ENCODE results near the gene ERBIN. TPM values are rescaled to one million over a fixed set of nuclear protein-coding genes. Genes with fewer than 3 reads are reported as not detected.
"Not testable (repeated sequence)": the region's sequence is repeated elsewhere in the genome, so short reads cannot be mapped to it uniquely, and the experiment has no call there.

ERBIN gene
- polyA plus RNA-seq, 3 donors, result 25.2 to 43.3 (median 28.6) TPM

- H3K27me3 Mint-ChIP-seq (ENCODE audit: low read depth in 3 of 3), result peaks cover 0 to 4% (median 0%) of the 10 kb centered on the region in 3 donors
- Histone ChIP-seq H3K4me2 (replicated peaks; ENCODE audit: extremely low read depth, low read length, poor library complexity, severe bottlenecking) (no peak overlapping the region), H2AFZ (ENCODE audit: insufficient read depth, low read depth, low read length, poor library complexity, severe bottlenecking) (no peak overlapping the region), H3K36me3 (replicated peaks in 1 of 2; ENCODE audit: control insufficient read depth in 1 of 2, insufficient read depth in 2 of 2, low read length in 2 of 2) (no peaks in the 10 kb centered on the region), H4K20me1 (ENCODE audit: insufficient read depth, low read length) (no peaks in the 10 kb centered on the region), H3K27ac (ENCODE audit: low read depth in 1 of 2, low read length in 2 of 2) (no peak overlapping the region), H3K27me3 (ENCODE audit: control insufficient read depth in 2 of 2, insufficient read depth in 2 of 2, low read length in 2 of 2) (no peaks in the 10 kb centered on the region), H3K9ac (ENCODE audit: insufficient read depth, low read length, poor library complexity, severe bottlenecking) (no peak overlapping the region), H3K4me1 (ENCODE audit: control insufficient read depth in 1 of 2, insufficient read depth in 2 of 2, low read length in 2 of 2) (no peaks in the 10 kb centered on the region), H3K4me3 (replicated peaks in 1 of 3; ENCODE audit: low read depth in 2 of 3, low read length in 3 of 3) (no peak overlapping the region), H3K79me2 (ENCODE audit: insufficient read depth, low read length) (no peaks in the 10 kb centered on the region), H3K9me3 (replicated peaks in 1 of 2; ENCODE audit: control insufficient read depth in 1 of 2, insufficient read depth in 1 of 2, low read length in 2 of 2) (no peaks in the 10 kb centered on the region)
- intact Hi-C loops (cut with micrococcal nuclease), result no loop called here
- H3K4me1 Mint-ChIP-seq, result no peaks in the 10 kb centered on the region
- WGBS (ENCODE audit: insufficient coverage), result 100% methylated on average over 3 of the region's 4 CpGs
- no peak for DNase-seq
- H3K36me3 Mint-ChIP-seq, result no peaks in the 10 kb centered on the region
- H3K4me3 Mint-ChIP-seq, result no peak overlapping the region
- no peak overlapping the region for H3K27ac Mint-ChIP-seq
- TF ChIP-seq, protein P1, sequence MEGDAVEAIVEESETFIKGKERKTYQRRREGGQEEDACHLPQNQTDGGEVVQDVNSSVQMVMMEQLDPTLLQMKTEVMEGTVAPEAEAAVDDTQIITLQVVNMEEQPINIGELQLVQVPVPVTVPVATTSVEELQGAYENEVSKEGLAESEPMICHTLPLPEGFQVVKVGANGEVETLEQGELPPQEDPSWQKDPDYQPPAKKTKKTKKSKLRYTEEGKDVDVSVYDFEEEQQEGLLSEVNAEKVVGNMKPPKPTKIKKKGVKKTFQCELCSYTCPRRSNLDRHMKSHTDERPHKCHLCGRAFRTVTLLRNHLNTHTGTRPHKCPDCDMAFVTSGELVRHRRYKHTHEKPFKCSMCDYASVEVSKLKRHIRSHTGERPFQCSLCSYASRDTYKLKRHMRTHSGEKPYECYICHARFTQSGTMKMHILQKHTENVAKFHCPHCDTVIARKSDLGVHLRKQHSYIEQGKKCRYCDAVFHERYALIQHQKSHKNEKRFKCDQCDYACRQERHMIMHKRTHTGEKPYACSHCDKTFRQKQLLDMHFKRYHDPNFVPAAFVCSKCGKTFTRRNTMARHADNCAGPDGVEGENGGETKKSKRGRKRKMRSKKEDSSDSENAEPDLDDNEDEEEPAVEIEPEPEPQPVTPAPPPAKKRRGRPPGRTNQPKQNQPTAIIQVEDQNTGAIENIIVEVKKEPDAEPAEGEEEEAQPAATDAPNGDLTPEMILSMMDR (IDR thresholded peaks at IDR 0.05), result no peak
- peaks cover 0 to 9% (median 6%) of the 10 kb centered on the region in 7 donors for H3K9me3 Mint-ChIP-seq
Measured at GRCh38 chr5:65883461-65883860, 42.9 kb upstream of the ERBIN start.

DNA sequence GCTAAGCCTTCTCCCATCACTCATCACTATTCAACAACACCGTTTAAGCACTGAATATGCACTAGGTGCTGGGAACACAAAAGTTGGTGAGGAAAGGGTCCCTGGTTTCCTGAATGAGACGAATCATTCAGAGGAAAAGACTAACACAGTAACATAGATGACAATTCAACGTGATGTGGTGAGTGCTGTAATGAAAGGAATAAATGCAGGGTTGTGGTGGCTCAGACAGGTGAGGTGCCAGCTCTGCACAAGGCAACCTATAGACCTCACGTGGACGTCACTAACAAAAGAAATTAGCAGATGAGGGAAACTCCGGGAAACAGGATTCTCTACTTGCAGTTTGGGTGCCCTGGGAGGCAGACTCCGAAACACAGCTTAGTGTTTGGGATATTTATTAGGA lies 40.0 kb upstream of the ERBIN start:
- intact Hi-C loops (cut with micrococcal nuclease), result no loop called here
- H3K36me3 ChIP-seq (replicated peaks in 1 of 2; ENCODE audit: control insufficient read depth in 1 of 2, insufficient read depth in 2 of 2, low read length in 2 of 2), result no peaks in the 10 kb centered on the region
- Mint-ChIP-seq H3K9me3 (peaks cover 0 to 7% (median 3%) of the 10 kb centered on the region in 7 donors), H3K36me3 (no peaks in the 10 kb centered on the region), H3K4me3 (no peak overlapping the region), H3K27ac (no peak overlapping the region), H3K27me3 (ENCODE audit: low read depth in 3 of 3) (peaks cover 0 to 4% (median 0%) of the 10 kb centered on the region in 3 donors), H3K4me1 (no peaks in the 10 kb centered on the region)
- no peaks in the 10 kb centered on the region for H3K79me2 ChIP-seq (ENCODE audit: insufficient read depth, low read length)
- H4K20me1 ChIP-seq (ENCODE audit: insufficient read depth, low read length), result no peaks in the 10 kb centered on the region
- no peak overlapping the region for H3K9ac ChIP-seq (ENCODE audit: insufficient read depth, low read length, poor library complexity, severe bottlenecking)
- no peak overlapping the region for H3K4me3 ChIP-seq (replicated peaks in 1 of 3; ENCODE audit: low read depth in 2 of 3, low read length in 3 of 3)
- TF ChIP-seq, protein P1 (IDR thresholded peaks at IDR 0.05), result no peak
- no peak overlapping the region for H2AFZ ChIP-seq (ENCODE audit: insufficient read depth, low read depth, low read length, poor library complexity, severe bottlenecking)
- no peak overlapping the region for H3K4me2 ChIP-seq (replicated peaks; ENCODE audit: extremely low read depth, low read length, poor library complexity, severe bottlenecking)
- H3K9me3 ChIP-seq (replicated peaks in 1 of 2; ENCODE audit: control insufficient read depth in 1 of 2, insufficient read depth in 1 of 2, low read length in 2 of 2), result no peaks in the 10 kb centered on the region
- DNase-seq, result no peak
- no peaks in the 10 kb centered on the region for H3K4me1 ChIP-seq (ENCODE audit: control insufficient read depth in 1 of 2, insufficient read depth in 2 of 2, low read length in 2 of 2)
- 100% methylated on average over 5 of the region's 7 CpGs for WGBS (ENCODE audit: insufficient coverage)
- H3K27ac ChIP-seq (ENCODE audit: low read depth in 1 of 2, low read length in 2 of 2), result no peak overlapping the region
- no peaks in the 10 kb centered on the region for H3K27me3 ChIP-seq (ENCODE audit: control insufficient read depth in 2 of 2, insufficient read depth in 2 of 2, low read length in 2 of 2)

DNA sequence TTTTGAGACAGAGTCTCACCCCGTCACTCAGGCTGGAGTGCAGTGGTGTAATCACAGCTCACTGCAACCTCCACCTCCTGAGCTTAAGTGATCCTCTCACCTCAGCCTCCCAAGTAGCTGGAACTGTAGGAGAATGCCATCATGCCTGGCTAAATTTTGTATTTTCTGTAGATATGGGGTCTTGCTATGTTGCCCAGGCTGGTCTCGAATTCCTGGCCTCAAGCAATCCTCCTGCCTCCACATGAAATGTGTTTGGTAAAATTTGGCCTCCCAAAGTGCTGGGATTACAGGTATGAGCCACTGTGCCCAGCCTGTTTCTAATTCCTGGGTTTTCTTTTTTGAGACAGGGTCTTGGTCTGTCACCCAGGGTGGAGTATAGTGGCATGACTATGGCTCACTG lies 34.4 kb upstream of the ERBIN start:
- intact Hi-C loops (cut with micrococcal nuclease); H2AFZ ChIP-seq (ENCODE audit: insufficient read depth, low read depth, low read length, poor library complexity, severe bottlenecking); H3K9ac ChIP-seq (ENCODE audit: insufficient read depth, low read length, poor library complexity, severe bottlenecking); H4K20me1 ChIP-seq (ENCODE audit: insufficient read depth, low read length); H3K27me3 ChIP-seq (ENCODE audit: control insufficient read depth in 2 of 2, insufficient read depth in 2 of 2, low read length in 2 of 2); H3K36me3 Mint-ChIP-seq; H3K27ac Mint-ChIP-seq; H3K27me3 Mint-ChIP-seq (ENCODE audit: low read depth in 3 of 3); H3K4me3 Mint-ChIP-seq; H3K9me3 Mint-ChIP-seq; H3K27ac ChIP-seq (ENCODE audit: low read depth in 1 of 2, low read length in 2 of 2); DNase-seq; H3K4me1 Mint-ChIP-seq; H3K79me2 ChIP-seq (ENCODE audit: insufficient read depth, low read length); H3K4me2 ChIP-seq (replicated peaks; ENCODE audit: extremely low read depth, low read length, poor library complexity, severe bottlenecking); H3K4me1 ChIP-seq (ENCODE audit: control insufficient read depth in 1 of 2, insufficient read depth in 2 of 2, low read length in 2 of 2); H3K9me3 ChIP-seq (replicated peaks in 1 of 2; ENCODE audit: control insufficient read depth in 1 of 2, insufficient read depth in 1 of 2, low read length in 2 of 2); H3K36me3 ChIP-seq (replicated peaks in 1 of 2; ENCODE audit: control insufficient read depth in 1 of 2, insufficient read depth in 2 of 2, low read length in 2 of 2); H3K4me3 ChIP-seq (replicated peaks in 1 of 3; ENCODE audit: low read depth in 2 of 3, low read length in 3 of 3): not testable (repeated sequence)
- WGBS (ENCODE audit: insufficient coverage), result no CpG with 5 or more reads among the region's 2 CpGs
